Endothelial cell of umbilical vein (primary cell): ENCODE measurements around the gene CD93. TPM values are rescaled to one million over a fixed set of nuclear protein-coding genes. Genes with fewer than 3 reads are reported as not detected.
A peak's percentile ranks its signal among the peaks of the same experiment; 100 is the strongest.

Source experiments
- BruUV-seq: library from RNA; stranded (reverse); fragments of 400-500 nt; replicated peaks from 2 replicates; lab custom pipeline; 2021; lab: Mats Ljungman, UMichigan
- CTCF ChIA-PET: fragments of 300-600, 350-600 bp; sonication (Branson Sonifier 250); formaldehyde crosslinking; loops from one replicate; lab custom pipeline; 2021; ENCODE audit warnings: antibody characterized with exemption, inconsistent platforms; lab: Charles Lee
- POLR2A ChIA-PET: fragments of 300-600, 350-600 bp; sonication (Branson Sonifier 250); formaldehyde crosslinking; loops from one replicate; lab custom pipeline; 2021; ENCODE audit warnings: antibody characterized with exemption, inconsistent platforms; lab: Charles Lee
- DNase-seq: peaks from one replicate; pipeline ENCODE4 v3.0.0-alpha.2; 2011; ENCODE audit warnings: low read depth, low spot score
- FAIRE-seq: peaks from 2 replicates; lab custom pipeline; 2011; peaks lifted over from hg19 to GRCh38; lab: Jason Lieb, UNC
- H2AFZ ChIP-seq: 2 replicates; pipeline ENCODE4 v1.6.0; 2012; ENCODE audit warnings: low read depth, low read length, control low read depth, inconsistent platforms
- H3K27ac ChIP-seq: 2 replicates; pipeline ENCODE4 v1.5.1; 2011; ENCODE audit warnings: low read depth, mild to moderate bottlenecking, control low read depth, low read length, moderate library complexity; ENCODE audit not compliant: insufficient read depth
- H3K27me3 ChIP-seq, 2 experiments: 2 replicates each; pipeline versions ENCODE4 v1.6.0 to v1.6.1; 2011; ENCODE audit warnings: low read length in 2 of 2, mixed read lengths in 1 of 2; ENCODE audit not compliant: control insufficient read depth in 2 of 2, insufficient read depth in 2 of 2
- H3K36me3 ChIP-seq, 2 experiments: 2 replicates in 1 of 2; 3 replicates in 1 of 2; pipeline ENCODE4 v1.5.1; 2011; ENCODE audit warnings: low read length in 2 of 2, mild to moderate bottlenecking in 1 of 2, moderate library complexity in 1 of 2; ENCODE audit not compliant: control insufficient read depth in 2 of 2, insufficient read depth in 2 of 2; ENCODE audit errors: extremely low read depth in 1 of 2
- H3K4me1 ChIP-seq: 3 replicates; pipeline ENCODE4 v1.5.1; 2011; ENCODE audit warnings: mild to moderate bottlenecking, low read length; ENCODE audit not compliant: control insufficient read depth, insufficient read depth; ENCODE audit errors: extremely low read depth
- H3K4me2 ChIP-seq: 2 replicates; pipeline ENCODE4 v1.6.1; 2011; ENCODE audit warnings: low read length, control low read depth, mixed read lengths; ENCODE audit not compliant: insufficient read depth
- H3K4me3 ChIP-seq, 3 experiments: fragments of 200-600 bp in 1 of 3; sonication (generic), shearing (Covaris generic) in 1 of 3; replicated peaks in 1 of 3; 2 replicates each; pipeline ENCODE4 v1.5.1; 2011 to 2016; ENCODE audit warnings: control low read depth in 3 of 3, low read length in 3 of 3, mild to moderate bottlenecking in 2 of 3, inconsistent platforms in 1 of 3, low read depth in 1 of 3, moderate library complexity in 1 of 3; ENCODE audit not compliant: insufficient read depth in 1 of 3
- H3K79me2 ChIP-seq: 2 replicates; pipeline ENCODE4 v1.6.0; 2012; ENCODE audit warnings: low read length, inconsistent platforms; ENCODE audit not compliant: control insufficient read depth, insufficient read depth
- H3K9ac ChIP-seq: replicated peaks from 2 replicates; pipeline ENCODE3; 2011; ENCODE audit warnings: low read length, control low read depth; ENCODE audit not compliant: insufficient read depth; ENCODE audit errors: extremely low read depth
- H3K9me1 ChIP-seq: replicated peaks from 3 replicates; pipeline ENCODE4 v1.6.0; 2011; ENCODE audit warnings: mild to moderate bottlenecking, low read length; ENCODE audit not compliant: control insufficient read depth, insufficient read depth; ENCODE audit errors: extremely low read depth
- H3K9me3 ChIP-seq: replicated peaks from 2 replicates; pipeline ENCODE4 v1.5.1; 2012; ENCODE audit warnings: low read length, inconsistent platforms; ENCODE audit not compliant: control insufficient read depth, insufficient read depth
- H4K20me1 ChIP-seq: replicated peaks from 2 replicates; pipeline ENCODE3; 2011; ENCODE audit warnings: mild to moderate bottlenecking, low read length; ENCODE audit not compliant: control insufficient read depth, insufficient read depth; ENCODE audit errors: extremely low read depth
- EZH2 ChIP-seq: IDR thresholded peaks from 2 replicates; pipeline ENCODE4 v1.6.1; 2012; ENCODE audit warnings: borderline replicate concordance, low read depth, mild to moderate bottlenecking, moderate library complexity, low read length, inconsistent platforms; ENCODE audit not compliant: severe bottlenecking
- FOS ChIP-seq: IDR thresholded peaks from 2 replicates; pipeline ENCODE4 v1.6.1; 2011; ENCODE audit warnings: mild to moderate bottlenecking, low read length, moderate library complexity, borderline replicate concordance; ENCODE audit not compliant: insufficient read depth
- GATA2 ChIP-seq: IDR thresholded peaks from 2 replicates; pipeline ENCODE4 v1.7.0; 2011; ENCODE audit warnings: low read depth, mild to moderate bottlenecking, moderate library complexity, mixed read lengths, low read length; ENCODE audit not compliant: insufficient read length, insufficient read depth
- JUN ChIP-seq: IDR thresholded peaks from 2 replicates; pipeline ENCODE4 v1.6.1; 2011; ENCODE audit warnings: borderline replicate concordance, low read depth; ENCODE audit not compliant: insufficient read length, insufficient read depth
- MYC ChIP-seq: IDR thresholded peaks from one replicate; pipeline ENCODE4 v1.6.1; 2011; ENCODE audit warnings: mild to moderate bottlenecking, low read depth, low read length
- POLR2A ChIP-seq: IDR thresholded peaks from 2 replicates; pipeline ENCODE4 v1.6.1; 2012; ENCODE audit warnings: low read depth, mild to moderate bottlenecking, control low read depth, low read length
- POLR2AphosphoS5 ChIP-seq: IDR thresholded peaks from 2 replicates; pipeline ENCODE4 v1.6.1; 2012; ENCODE audit warnings: low read depth, mild to moderate bottlenecking, control low read depth, low read length, moderate library complexity; ENCODE audit not compliant: insufficient read depth
- dilution Hi-C: fragments of 300-500 bp; cut with MboI; formaldehyde crosslinking; loops from one replicate; pipeline ENCODE4 v1.15.0; 2019; ENCODE audit warnings: low sequenced_read_pairs; ENCODE audit not compliant: extremely low pct_ligation_motif_present
- intact Hi-C: fragments of 100-400 bp; cut with micrococcal nuclease; formaldehyde crosslinking; loops from one replicate; pipeline ENCODE4 v1.10.0; 2022
- polyA plus RNA-seq, 4 experiments: library from polyadenylated mRNA; depleted of rRNA in 3 of 4; stranded (reverse) in 3 of 4; unstranded in 1 of 4; fragments of >200 nt; gene quantifications; 2 replicates each; pipeline versions ENCODE4 v1.2.1 to v1.2.3, GENCODE V29; 2011 to 2012; ENCODE audit warnings: missing spikeins in 1 of 4
- total RNA-seq: library from RNA; stranded (reverse); gene quantifications from 2 replicates; pipeline ENCODE4 v1.2.3, GENCODE V29; 2021
- TF ChIP-seq, protein P1 (sequence below): IDR thresholded peaks from 2 replicates; pipeline ENCODE4 v1.6.1; 2011; ENCODE audit not compliant: insufficient read depth, insufficient read length
- TF ChIP-seq, protein P2 (sequence below), 2 donors: IDR thresholded peaks; 1 replicate in 1 of 2; 2 replicates in 1 of 2; pipeline ENCODE4 v1.5.1; 2011; ENCODE audit warnings: low read length in 2 of 2, mild to moderate bottlenecking in 2 of 2, moderate library complexity in 2 of 2, control low read depth in 1 of 2, inconsistent platforms in 1 of 2, low read depth in 1 of 2; ENCODE audit not compliant: insufficient read depth in 1 of 2; ENCODE audit errors: extremely low read depth in 1 of 2

CD93 gene
- total and polyA plus RNA-seq, 2 donors (not counting 3 experiments of a cell fraction or from before 2014, with no cell fraction given): 180 to 413 TPM

DNA sequence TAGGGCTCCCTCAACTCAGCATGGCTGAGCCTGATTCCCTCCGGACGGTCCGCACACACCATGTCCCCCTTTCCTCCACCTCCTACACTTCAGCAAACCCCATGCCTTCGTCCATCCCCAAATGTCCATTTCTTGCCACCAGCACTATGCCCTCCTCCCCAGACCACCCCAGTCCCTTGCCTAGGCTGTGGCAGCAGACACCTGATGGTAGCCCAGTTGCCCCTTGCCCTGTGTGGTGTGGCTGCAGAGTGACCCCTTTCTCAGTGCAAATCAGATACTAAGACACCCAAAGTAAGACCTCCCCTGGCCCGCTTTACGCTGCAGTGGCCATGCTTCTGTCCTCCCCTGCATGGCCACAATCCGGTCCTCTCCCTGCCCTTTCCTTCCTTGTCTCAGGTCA lies 34.1 kb upstream of the CD93 start:
- dilution Hi-C loops: no loop called here
- ChIA-PET CTCF (interaction anchor here (1.3 kb wide), 1 partner anchor 24 kb away, joined by 4 read pairs; no protein-coding TSS in a partner anchor), POLR2A (no interaction called here)
- no TSS peak for BruUV-seq
- Histone ChIP-seq H3K4me3 (no peak overlapping the region), H3K4me1 (peaks cover 8% of the 10 kb centered on the region), H3K9me1 (no peaks in the 10 kb centered on the region), H3K9ac (no peak overlapping the region), H4K20me1 (no peaks in the 10 kb centered on the region), H3K36me3 (no peaks in the 10 kb centered on the region), H3K4me2 (no peak overlapping the region), H3K9me3 (no peaks in the 10 kb centered on the region), H3K27me3 (no peaks in the 10 kb centered on the region), H2AFZ (no peak overlapping the region), H3K27ac (no peak overlapping the region), H3K79me2 (no peaks in the 10 kb centered on the region)
- TF ChIP-seq FOS (no peak), EZH2 (no peak), POLR2AphosphoS5 (no peak), JUN (no peak)
- FAIRE-seq (no peak), DNase-seq (no peak)
- intact Hi-C loops: no loop called here

DNA sequence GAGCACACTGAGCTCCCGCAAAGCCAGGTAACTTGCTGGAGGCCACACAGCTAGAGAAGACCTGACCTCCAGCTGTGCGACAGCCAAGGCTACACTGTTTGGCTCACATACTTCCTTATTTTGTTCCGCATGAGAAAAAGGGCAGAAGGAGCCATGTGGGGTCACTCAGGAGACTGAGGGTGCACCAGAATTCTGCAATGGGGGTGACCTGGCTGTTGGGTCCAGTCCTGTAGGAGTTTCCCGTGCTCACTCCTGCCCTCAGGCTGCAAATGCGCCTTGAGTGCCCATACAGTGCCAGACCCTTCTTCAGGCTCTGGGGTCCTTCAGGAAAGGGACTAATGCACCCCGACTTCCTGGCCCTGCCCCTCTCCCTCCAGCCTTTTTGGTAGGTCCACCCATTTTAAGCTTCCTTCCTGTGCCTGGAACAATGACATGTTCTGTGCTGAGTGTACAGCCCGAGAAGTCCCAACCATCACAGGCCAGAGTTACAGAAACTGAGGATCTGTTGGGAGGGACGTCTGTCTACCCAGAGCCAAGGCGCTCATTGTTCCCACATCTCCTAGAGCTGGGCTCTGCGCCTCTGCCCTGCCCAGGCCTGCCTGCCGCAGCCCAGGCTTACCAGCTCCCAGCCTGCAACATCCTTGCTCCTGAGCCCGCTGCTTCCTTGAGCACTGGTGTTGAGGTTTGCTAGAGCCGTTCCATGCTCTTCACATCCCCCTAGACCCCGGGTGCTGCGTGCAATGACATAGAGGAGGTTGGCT lies 33.5 kb upstream of the CD93 start:
- H3K9me1 ChIP-seq: no peaks in the 10 kb centered on the region
- H3K4me3 ChIP-seq: no peak overlapping the region
- peaks cover 8% of the 10 kb centered on the region for H3K4me1 ChIP-seq
- no TSS peak for BruUV-seq
- FAIRE-seq: peak; percentile 85
- no peaks in the 10 kb centered on the region for H3K79me2 ChIP-seq
- POLR2A ChIA-PET: interaction anchor here (1.2 kb wide), 1 partner anchor 17 kb away, joined by 4 read pairs; no protein-coding TSS in a partner anchor
- no peak overlapping the region for H3K27ac ChIP-seq
- H2AFZ ChIP-seq: peak overlapping the region; percentile 27
- no peak for DNase-seq
- H3K27me3 ChIP-seq: no peaks in the 10 kb centered on the region
- CTCF ChIA-PET: interaction anchor here (1.0 to 1.3 kb wide), 2 partner anchors 25 to 54 kb away, joined by 3 to 4 read pairs; no protein-coding TSS in a partner anchor
- dilution Hi-C loops (no loop called here), intact Hi-C loops (no loop called here)
- TF ChIP-seq, protein P1, sequence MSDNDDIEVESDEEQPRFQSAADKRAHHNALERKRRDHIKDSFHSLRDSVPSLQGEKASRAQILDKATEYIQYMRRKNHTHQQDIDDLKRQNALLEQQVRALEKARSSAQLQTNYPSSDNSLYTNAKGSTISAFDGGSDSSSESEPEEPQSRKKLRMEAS: no peak
- TF ChIP-seq EZH2 (no peak), GATA2 (no peak), POLR2A (no peak), JUN (no peak), MYC (no peak), POLR2AphosphoS5 (no peak), FOS (no peak)
- TF ChIP-seq, protein P2, sequence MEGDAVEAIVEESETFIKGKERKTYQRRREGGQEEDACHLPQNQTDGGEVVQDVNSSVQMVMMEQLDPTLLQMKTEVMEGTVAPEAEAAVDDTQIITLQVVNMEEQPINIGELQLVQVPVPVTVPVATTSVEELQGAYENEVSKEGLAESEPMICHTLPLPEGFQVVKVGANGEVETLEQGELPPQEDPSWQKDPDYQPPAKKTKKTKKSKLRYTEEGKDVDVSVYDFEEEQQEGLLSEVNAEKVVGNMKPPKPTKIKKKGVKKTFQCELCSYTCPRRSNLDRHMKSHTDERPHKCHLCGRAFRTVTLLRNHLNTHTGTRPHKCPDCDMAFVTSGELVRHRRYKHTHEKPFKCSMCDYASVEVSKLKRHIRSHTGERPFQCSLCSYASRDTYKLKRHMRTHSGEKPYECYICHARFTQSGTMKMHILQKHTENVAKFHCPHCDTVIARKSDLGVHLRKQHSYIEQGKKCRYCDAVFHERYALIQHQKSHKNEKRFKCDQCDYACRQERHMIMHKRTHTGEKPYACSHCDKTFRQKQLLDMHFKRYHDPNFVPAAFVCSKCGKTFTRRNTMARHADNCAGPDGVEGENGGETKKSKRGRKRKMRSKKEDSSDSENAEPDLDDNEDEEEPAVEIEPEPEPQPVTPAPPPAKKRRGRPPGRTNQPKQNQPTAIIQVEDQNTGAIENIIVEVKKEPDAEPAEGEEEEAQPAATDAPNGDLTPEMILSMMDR (IDR thresholded peaks at IDR 0.05; ENCODE audit: extremely low read depth in 1 of 2, insufficient read depth in 1 of 2, low read depth in 1 of 2, low read length in 2 of 2): no peak
- H3K4me2 ChIP-seq: no peak overlapping the region
- no peaks in the 10 kb centered on the region for H3K9me3 ChIP-seq
- H3K36me3 ChIP-seq: no peaks in the 10 kb centered on the region
- no peak overlapping the region for H3K9ac ChIP-seq
- H4K20me1 ChIP-seq: no peaks in the 10 kb centered on the region
